Activated CD4-positive, alpha-beta T cell treated with anti-CD3 and anti-CD28 coated beads, Interleukin-2, amount 50 U/mL, for 4 hours (primary cell): ENCODE measurements around the gene FAM53C.
"Not testable (repeated sequence)": the region's sequence is repeated elsewhere in the genome, so short reads cannot be mapped to it uniquely, and the experiment has no call there.

Experiments
- DNase-seq, 2 experiments: peaks; one replicate each; pipeline ENCODE4 v3.0.0-alpha.2; 2020

The FAM53C gene

DNA sequence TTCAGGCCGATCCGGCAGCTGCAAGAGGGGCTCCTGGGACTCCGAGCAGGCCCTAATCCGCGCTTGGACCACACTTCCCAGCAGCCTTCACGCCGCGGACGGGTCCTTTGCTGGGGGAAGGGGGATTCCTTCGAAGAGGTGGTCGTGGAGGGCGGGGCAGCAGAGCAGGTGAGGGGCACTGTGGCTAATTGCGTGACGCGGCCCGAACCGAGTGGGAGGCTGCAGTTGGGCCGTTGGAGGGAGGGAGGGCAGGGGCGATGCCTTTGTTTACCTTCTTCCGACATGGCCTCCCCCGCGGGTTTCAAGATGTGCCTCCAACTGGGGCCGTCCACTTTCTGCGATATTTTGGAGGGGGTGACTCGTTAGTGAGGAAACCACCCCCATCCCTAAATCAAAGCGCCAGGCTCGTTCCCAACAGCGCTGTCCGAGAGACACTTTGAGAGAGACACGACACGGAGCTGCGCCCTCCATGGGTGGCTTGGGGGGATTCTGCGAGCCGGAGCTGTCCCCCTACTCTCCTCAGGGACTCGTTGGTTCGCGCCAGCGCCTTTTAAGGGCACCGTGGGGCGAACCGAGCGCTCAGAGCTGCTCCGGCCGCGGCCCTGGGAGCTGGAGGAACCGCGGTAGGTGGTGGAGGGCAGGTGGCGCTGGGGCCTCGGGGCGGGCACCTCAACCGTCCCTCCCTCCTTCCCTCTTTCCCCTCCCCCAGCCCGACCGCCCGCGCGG, at the start of gene FAM53C:
Gene FAM53C (plus strand): TSS at position 582 of the 726 bp plus-strand sequence. CDS start 3,070 bp downstream, outside the sequence.
- DNase-seq = peak; percentile 88 to 89

DNA sequence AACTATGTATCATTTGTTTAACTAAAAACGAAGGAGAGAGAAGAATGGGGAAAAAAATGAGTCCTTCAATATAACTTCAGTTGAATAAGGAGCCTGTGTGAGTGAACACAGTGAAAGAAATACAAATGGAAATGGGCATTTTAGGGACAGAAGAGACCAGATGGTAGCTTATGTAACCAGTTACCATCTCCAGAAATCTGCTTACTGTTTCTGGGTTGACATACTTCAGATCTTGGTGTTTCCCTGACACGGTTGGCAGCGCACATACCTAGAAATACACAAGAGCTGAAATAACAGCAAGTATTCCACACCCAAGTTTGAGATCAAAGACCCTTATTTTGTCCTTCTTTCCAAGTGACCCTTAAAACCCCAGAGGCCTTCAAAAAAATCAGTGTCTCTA, 48.8 kb upstream of the FAM53C start:
- DNase-seq = no peak

DNA sequence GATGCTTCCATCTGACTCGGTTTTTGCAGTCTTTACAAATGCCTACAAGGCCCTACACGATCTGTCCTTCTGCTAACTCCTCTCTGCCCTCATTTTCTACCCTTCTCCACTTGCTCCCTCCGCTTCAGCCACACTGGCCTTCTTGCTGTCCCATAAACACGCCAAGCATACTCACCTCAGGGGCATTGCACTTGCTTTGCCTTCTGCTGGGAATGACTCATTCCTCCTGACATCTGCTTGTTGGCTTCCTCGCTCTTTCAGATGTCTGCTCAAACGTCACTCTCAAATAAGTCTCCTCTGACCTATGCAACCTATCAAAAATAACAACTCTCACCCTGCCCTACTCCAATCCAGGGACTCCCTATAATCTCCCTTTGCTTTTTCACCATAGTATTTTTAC, 34.7 kb upstream of the FAM53C start:
- DNase-seq = no peak

DNA sequence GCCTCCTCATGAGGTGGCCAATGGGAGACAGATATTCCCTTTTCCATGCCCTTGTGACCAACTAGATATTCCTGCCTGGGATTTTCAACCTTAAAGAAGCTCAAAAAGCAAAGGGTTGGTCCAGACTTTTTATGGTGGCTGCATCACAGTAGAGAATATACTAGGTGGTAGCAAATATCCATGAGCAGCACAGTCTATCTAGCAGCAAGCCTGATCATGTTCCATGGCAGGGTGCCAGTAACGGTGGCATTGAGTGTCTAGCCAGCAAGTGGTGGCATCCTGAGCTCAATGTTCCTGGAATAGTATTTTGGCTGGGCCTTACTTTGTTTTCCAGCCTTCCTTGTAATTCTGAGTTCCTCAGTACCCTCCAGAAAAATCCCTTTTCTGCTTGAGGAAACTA, 32.3 kb upstream of the FAM53C start:
- no peak for DNase-seq

DNA sequence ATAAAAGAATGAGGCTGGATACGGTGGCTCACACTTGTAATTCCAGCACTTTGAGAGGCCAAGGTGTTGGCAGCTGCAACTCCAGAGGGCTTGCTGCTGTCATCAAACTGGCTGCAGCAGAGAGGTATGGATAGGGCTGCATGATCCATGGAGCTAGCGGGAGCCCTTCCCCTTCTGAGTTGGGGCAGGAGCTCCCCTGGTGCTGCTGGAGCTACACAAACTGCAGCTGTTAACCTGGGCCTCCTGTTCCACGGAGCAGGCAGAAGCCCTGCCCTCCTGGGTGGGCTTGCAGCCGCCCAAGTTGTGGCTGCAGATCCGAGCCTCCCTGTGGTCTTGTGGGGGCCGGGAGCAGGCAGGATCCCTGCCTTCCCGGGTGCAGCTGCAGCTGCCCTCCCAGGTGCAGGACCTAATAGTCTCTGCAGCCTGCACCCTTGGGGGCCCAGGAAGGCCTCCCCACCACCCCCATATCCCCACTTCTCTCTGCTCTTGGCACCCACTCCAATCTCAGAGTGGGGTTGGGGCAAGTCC, 22.3 kb upstream of the FAM53C start:
- no peak for DNase-seq

DNA sequence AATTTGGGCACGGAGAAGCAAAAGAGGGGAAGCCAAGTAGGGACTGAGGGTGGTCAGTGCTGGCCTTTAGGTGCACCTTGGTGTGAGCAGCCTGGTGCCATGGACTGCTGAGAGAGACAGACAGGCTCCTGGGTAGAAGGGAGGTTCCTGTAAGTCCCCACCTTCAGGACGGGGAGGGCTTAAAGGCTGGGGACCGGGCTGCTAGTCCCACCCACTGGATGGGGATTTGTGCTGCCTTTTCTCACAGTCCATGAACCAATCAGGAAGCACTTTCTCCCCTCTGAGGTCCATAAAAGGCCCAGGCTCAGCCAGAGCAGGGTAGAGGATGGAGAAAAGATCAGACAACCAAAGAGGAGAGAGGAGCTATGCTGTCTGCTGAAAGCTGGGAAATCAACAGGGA, 21.7 kb upstream of the FAM53C start:
- no peak for DNase-seq

DNA sequence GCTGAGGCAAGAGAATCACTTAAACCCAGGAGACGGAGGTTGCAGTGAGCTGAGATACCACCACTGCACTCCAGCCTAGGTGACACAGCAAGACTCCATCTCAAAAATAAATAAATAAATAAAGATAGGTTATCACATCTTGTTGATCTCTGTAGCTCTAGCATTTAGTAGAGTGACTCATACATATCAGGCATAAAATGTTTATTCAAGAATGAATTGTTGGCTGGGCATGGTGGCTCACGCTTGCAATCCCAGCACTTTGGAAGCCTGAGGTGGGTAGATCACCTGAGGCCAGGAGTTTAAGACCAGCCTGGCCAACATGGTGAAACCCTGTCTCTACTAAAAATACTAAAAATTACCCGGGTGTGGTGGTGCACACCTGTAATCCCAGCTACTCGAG, 19.9 kb upstream of the FAM53C start:
- not testable (repeated sequence) for DNase-seq

DNA sequence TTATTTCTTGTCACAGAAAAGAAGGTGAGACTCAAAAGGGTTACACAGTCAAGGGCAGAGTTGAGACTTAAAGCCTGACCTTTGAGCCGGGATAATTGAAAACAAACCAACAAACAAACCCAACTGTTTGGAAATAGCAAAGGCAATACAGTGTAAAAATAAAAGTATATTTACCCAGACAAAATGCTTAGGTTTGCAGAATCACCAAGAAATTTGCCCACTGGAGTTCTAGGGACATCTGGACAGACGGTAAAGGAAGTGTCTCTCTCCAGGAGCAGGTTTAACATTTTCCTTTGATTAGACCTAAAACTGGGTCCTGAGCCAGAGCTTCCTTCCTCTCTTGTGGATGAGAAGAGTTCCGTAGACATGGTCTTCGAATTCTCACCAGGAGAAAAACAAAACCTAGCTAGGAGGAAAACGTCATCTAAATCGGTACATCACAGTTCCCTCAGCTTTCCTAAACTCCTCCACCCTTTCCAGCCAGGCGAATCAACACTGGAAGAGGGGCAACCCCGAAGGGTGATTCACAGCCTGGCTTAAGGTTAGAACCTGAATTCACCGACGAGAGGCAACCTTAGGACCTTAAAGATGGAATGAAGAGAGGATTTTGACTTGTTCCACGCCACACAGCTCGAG, 7.1 kb upstream of the FAM53C start:
- DNase-seq = no peak

DNA sequence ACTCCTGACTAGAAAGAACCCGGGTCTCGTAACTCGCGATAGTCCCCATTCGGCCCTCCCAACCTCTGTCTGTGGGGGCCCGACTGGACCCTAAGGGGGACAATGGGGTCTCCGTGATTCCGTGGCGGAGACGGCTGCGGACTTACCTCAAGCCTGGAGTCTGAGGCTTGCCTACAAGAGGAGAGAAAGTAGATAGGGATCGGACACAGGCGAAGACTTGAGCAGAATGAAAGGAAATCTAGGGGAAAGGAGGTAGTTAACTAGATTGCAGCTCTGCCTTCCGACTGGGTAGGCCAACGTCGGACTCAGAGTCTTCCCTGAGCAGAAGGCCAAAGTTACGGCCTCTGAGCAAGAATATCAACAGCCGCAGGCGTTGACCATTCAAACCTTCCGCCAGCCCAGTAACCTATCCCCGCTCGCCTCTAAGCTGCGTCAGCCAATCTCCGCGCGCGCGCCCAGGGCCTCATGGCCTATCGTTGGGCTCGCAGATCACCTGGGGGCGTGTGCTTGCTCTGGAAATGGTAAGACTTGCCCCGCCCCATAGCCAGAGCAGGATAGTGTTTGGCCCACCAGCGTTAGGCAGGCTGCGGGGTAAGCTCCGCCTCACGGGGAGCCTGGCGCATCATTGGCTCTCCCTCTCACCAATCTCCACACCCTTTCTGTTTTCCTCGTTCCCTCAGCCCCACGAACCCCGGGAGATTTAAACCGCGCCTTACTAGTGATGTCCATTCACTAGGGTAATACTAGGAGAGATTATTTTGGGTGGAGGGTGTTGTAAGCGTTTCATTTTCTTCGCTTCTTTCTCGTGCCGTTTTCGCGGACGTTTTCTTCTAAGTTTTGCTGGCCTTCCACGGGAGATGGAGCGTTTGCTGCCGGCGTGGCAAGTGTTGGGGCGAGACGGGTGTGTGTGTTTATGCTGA, 6.4 kb upstream of the FAM53C start, which contains the start of gene CDC25C:
Gene CDC25C (minus strand): TSS at position 356 of the 920 bp plus-strand sequence. CDS start 624 bp downstream, outside the sequence.
- peak; percentile 96 for DNase-seq

DNA sequence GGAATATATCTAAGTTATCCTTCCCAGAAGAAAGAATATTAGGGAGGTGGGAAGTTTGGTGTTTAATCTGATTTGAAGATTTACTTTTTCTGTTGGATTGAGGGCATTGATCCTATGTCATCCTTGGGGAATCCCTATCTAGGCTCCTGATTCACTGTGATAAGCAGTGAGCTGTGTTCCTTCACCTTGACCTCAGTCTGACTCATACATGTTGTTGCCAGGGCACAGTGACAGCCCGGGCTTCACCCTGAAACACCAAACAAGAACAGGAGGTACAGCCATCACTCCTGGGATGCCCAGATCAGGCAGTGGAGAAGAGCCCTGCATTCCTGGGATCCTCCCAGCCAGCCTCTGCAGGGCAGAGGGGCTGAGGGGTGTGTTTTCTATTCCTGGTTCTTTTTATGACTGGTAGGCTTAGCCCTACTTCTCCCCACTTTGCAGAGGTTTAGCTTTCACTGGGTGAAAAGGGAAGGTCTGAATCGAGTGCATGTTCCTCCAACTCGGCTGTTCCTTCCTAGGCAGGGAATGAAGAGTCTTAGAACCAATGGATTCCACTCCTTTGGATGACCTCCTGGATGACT, 3.1 kb upstream of the FAM53C start:
- DNase-seq = no peak

DNA sequence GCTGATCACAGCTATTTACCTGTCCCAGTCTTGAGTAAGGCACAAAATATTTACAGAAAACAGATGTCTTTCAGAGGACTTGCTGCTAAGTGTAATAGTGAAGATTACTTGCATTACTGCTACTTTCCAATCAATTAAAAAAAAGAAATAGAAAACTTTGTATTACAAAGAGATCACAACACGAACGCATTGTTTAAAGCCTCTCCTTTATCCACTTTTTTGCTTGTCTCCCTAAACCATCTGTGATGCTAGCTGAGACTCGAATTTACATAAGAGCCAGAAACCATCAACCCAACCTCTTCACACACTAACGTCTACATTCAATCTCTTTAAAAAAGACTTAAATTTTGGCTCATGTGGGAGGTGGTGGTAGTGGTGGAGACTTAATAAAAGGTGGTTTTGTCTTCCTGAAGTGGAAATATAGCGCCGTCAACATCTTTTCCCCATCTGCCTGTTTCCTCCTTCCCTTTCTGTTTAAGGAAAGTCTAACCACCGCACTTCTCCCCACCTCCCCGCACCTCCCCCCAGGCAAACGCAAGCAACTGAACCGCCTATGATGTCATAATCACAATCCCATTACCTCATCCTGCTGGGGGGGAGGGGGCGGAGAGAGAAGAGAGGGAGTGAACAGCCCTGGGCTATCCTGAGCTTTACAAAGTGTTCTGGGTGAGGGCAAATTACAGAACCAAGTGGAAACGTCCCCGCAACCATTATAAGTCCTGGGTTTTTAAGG, 948 bp upstream of the FAM53C start:
- DNase-seq = peak in 1 of 2 experiments; percentile 67

DNA sequence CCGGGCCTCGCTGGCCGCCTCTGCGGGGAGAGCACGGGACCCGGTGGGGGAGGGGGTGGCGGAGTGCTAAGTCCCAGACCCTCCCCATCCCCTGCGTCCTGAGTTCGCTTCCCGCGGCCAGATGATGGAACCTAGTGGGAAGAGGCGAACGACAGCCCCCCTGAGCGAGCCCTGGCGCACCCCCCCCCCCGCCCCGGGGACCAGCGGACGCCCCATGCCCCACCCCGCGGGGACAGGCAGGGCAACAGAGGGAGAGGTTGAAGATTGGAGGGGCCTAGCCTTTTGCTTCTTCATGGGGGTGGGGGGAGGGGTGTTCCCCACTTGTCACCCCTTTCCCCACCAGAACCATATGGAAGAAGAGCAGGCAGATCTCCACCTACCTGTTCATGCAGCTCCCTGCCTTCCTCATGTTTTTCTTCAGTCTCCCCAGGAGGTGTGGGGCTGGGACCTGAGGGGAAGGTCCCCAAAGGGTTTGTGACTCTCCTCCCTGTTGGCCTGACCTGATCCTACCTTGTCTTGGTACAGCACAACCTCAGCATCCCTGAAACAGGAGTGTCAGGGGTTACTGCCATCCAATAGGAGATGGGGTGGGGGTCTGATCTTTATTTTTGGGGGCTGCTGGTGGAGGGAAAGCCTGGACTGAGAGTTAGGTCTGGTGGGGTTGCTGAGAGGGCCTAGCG, 485 bp downstream of the FAM53C start:
- no peak for DNase-seq

DNA sequence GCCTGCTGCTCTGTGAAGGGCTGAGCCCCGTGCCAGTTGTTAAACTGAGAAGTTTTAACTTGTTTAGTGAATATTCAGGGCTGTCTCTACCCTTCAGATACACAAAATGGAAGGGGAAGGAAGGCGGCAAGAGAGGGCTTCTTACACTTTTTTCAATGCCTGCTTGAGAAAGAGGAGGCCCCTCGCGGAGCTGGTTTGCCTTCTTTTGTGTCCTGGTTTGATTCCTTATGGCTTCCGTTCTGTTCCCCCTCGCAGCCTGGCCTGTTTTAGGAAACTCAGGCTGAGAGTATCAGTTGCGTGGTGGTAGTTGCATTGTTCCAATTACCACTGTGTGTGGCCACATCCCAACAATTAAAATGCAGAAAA, 1.0 kb downstream of the FAM53C start:
- DNase-seq = no peak

DNA sequence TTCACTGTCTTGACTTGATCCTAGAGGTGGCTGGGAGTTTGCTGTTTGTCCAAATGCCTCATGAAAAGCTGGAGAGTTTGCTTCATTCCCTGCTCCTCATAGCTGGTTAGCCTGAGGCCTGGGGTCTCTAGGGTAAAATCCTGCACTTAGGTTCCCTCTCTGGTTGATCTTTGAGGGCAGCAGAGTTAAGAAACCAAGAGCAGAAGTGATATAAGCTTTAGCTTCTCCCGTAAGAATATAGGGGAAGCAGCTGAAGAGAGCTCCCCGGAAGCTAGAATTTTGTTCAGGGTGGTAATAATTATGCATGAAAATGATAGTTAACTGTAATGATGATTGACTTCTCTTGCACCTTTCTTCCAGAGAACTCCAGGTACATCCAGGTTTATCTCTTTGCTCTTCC, 1.4 kb downstream of the FAM53C start:
- DNase-seq = no peak

DNA sequence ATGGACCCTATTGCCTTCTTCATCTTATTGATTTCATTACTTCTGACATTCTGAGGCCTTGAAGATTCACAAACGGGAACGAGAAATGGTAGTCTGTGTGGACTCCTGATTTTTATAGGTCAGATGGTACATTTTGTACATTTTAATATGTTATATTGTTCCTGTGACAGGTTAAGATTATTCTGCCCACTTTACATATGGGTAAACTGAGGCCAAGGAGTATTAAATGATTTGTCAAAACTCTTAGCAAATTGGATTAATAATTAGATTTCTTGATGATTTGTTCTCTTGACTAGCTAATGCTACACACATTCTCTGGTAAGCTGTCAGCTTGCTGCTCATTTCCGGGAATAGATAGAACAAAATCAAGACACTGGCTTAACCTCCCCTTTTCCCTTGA, 1.9 kb downstream of the FAM53C start:
- no peak for DNase-seq

DNA sequence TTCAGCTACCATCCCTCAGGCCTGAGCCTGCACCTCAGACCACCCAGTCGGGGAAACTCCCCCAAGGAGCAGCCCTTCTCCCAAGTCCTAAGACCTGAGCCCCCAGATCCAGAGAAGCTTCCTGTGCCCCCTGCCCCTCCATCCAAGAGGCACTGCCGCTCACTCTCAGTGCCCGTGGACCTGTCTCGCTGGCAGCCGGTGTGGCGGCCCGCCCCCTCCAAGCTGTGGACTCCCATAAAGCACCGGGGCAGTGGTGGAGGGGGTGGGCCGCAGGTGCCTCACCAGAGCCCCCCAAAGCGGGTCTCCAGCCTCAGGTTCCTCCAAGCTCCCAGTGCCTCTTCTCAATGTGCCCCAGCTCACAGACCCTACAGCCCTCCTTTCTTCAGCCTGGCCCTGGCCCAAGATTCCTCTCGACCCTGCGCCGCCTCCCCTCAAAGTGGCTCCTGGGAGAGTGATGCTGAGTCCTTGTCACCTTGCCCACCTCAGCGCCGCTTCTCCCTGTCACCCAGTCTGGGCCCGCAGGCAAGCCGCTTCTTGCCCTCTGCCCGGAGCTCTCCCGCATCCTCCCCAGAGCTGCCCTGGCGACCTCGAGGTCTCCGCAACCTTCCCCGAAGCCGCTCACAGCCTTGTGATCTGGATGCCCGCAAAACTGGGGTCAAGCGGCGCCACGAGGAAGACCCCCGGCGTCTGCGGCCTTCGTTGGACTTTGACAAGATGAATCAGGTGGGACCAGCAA, 7.0 kb downstream of the FAM53C start:
- no peak for DNase-seq

DNA sequence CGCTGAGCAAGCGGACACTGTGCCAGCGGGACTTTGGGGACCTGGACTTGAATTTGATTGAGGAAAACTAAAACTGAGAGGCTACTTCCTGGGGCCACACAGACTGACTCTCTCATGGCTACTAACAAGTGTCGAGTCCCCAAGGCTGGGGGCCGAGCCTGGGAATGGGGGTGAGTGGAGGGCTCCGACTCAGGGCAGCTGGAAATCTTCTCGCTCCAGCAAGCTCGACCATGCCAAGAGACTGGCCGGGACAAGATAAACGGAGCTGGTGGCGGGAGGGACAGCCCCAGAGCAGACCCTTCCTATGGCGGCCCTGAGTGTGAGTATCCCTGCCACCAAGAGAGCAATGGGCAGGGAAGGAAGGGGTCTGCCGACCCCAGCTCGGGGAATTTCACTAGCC, 8.8 kb downstream of the FAM53C start:
- DNase-seq = no peak

DNA sequence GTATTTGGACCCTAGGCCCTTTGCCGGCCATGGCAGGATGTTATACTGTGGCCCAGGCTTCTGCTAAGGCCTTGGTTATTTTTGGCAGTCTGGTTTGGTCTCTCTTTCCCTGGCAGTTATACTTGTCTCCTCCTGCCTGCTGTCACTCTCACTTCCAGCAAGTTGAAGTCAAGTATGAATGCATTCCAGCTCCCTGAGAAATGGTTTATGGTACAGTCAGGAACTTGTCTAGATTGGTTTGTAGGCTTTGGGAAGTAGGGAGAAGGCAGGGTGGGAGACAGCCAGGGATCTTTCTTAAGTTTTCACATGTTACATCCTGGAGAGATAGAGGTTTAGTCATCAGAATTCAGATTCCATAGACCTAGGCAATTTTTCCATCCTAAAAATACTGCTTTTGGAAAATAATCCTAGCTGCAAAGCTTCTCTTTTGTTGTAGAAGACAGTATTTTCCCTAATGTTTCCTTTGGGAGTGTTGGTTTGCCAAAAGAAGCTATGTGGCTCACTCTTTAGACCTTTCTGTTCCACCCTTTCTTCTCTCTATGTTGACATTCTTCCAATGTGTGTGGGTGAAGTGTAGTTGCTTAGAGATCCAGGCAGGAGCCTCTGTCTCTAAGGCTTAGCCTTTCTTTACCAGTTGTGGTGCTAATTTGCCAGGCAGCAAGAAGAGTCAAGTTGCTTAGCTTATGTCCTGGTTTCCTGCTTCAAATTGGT, 11.9 kb downstream of the FAM53C start:
- no peak for DNase-seq

DNA sequence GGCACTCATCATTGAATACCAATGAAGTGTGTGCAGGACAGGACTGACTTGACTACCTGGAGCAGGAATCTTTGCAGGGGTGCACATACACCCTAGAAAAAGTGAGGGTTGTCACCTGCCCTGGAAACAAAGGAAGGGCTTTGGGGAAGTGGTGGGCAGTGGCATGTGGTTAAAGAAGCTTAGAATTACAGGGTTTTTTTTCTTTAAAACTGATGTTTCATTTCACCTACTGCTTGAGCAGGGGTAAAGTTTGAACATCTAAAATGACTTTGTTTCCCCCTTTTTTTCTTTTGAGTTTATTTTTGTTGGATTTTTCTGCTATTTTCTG, 12.5 kb downstream of the FAM53C start:
- no peak for DNase-seq

DNA sequence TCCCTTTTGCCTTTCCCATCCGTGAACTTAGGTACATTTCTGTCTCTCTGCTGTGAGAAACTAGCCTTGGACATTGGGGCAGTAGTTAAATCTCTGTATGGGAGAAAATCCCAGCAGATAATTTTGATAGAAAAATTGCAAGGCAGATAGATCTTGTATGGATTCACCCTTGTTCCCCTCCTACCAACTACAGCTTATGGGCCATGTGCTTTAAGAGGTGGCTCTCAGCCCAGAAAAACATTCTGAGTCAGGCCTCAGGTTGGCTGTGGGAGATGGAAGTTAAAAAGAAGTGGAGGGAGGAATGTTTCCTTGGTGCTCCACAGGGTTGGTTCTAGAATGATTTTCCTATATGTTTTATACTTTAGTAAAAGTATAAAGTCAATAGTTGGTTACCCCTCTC, 13.0 kb downstream of the FAM53C start:
- DNase-seq = no peak
